ENCODE results near the gene ELAVL1. TPM values are rescaled to one million over a fixed set of nuclear protein-coding genes. Genes with fewer than 3 reads are reported as not detected.

Gene ELAVL1
- polyA plus RNA-seq, 1 of the 3 experiments (the other 2 are of a cell fraction) = 49.6 TPM

DNA sequence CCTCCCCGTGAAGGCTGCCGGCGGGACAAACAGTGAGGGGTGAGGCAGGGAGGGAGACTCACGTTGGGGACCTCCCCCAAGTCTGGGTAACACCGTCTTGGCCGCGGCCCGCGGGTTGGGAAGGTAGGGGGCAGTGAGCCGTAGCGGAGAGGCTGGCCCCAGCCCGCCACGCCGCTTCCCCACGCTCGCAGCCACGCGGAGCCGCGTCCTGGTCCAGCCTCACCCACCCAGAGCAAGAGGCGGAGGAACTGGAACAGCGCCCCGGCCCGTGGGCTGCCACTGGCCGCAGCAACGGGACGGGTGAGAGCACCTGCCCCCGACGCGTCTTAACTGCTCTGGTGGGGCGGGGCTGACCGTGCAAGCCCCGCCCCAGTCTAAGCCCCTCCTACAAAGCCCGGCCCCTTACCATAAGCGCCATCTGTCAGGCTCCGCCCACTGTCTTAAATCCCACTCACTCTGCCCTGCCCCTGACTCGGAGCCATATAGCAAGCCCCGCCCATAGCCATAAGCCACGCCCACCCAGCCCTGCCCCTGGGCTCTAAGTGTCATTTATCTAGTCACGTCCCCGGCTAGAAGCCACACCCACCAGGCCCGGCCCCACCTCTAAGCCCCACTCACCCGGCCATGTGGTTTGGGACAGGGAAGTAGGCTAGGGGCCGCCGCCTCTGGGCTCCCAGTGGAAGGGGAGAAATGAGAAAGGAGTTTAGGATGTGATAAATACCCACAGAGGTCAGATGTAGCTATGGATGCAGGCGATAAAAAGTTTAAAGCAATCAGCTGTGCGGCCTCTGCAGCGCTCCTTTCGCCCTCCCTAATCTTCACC lies 45.0 kb upstream of the ELAVL1 start:
- 20% methylated on average over 16 of the region's 49 CpGs for WGBS (ENCODE audit: low lambda C conversion rate)
- Histone ChIP-seq H3K9me2 (no peaks in the 10 kb centered on the region), H3K9ac (no peak overlapping the region), H3K27ac (ENCODE audit: low read depth in 2 of 2, low read length in 1 of 2) (no peak overlapping the region), H3K27me3 (ENCODE audit: insufficient read depth) (no peaks in the 10 kb centered on the region; the same call in 1 of the 2 replicates), H3K4me2 (peak overlapping the region; percentile 41), H4K20me1 (ENCODE audit: insufficient read depth) (no peaks in the 10 kb centered on the region), H3K9me3 (no peaks in the 10 kb centered on the region), H3K4me3 (ENCODE audit: low read depth in 2 of 2, low read length in 1 of 2) (peak overlapping the region in 1 of 2 experiments; percentile 46; a peak in 2 of 4 replicates), H2AFZ (ENCODE audit: low read depth) (peak overlapping the region; percentile 41; the same call in 1 of the 2 replicates), H3F3A (replicated peaks; ENCODE audit: insufficient read depth) (no peaks in the 10 kb centered on the region), H3K4me1 (ENCODE audit: control insufficient read depth in 1 of 2, insufficient read depth in 2 of 2, low read depth in 1 of 2, low read length in 1 of 2) (peaks cover 0 to 4% of the 10 kb centered on the region in 2 experiments; a peak in 1 of 4 replicates), H3K79me2 (ENCODE audit: insufficient read depth) (no peaks in the 10 kb centered on the region), H3K36me3 (replicated peaks in 1 of 2; ENCODE audit: control insufficient read depth in 1 of 2, insufficient read depth in 2 of 2, low read length in 1 of 2) (no peaks in the 10 kb centered on the region)
- DNase-seq = peak; percentile 98
- ChIA-PET CTCF (no interaction called here), POLR2A (no interaction called here)
- no peak for TF ChIP-seq RAD21 (IDR thresholded peaks at IDR 0.05; ENCODE audit: low read length)
- no peak for TF ChIP-seq RXRA (IDR thresholded peaks at IDR 0.05; ENCODE audit: borderline replicate concordance, low read depth)
- no peak for TF ChIP-seq GATA2 (CRISPR knock-in tag; IDR thresholded peaks at IDR 0.05)
- TF ChIP-seq, protein P1, sequence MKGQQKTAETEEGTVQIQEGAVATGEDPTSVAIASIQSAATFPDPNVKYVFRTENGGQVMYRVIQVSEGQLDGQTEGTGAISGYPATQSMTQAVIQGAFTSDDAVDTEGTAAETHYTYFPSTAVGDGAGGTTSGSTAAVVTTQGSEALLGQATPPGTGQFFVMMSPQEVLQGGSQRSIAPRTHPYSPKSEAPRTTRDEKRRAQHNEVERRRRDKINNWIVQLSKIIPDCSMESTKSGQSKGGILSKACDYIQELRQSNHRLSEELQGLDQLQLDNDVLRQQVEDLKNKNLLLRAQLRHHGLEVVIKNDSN (IDR thresholded peaks at IDR 0.05; ENCODE audit: borderline replicate concordance, low read depth) = no peak
- TF ChIP-seq, protein P2, sequence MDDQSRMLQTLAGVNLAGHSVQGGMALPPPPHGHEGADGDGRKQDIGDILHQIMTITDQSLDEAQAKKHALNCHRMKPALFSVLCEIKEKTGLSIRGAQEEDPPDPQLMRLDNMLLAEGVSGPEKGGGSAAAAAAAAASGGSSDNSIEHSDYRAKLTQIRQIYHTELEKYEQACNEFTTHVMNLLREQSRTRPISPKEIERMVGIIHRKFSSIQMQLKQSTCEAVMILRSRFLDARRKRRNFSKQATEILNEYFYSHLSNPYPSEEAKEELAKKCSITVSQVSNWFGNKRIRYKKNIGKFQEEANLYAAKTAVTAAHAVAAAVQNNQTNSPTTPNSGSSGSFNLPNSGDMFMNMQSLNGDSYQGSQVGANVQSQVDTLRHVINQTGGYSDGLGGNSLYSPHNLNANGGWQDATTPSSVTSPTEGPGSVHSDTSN (IDR thresholded peaks at IDR 0.05) = peak; percentile 55
- no peak for TF ChIP-seq CHD2 (IDR thresholded peaks at IDR 0.05; ENCODE audit: low read length, partially characterized antibody)
- TF ChIP-seq ELF1 (IDR thresholded peaks at IDR 0.05) = no peak
- TF ChIP-seq NFIC (IDR thresholded peaks at IDR 0.05; ENCODE audit: borderline replicate concordance) = no peak
- peak; percentile 88 for TF ChIP-seq MXI1 (IDR thresholded peaks at IDR 0.05; ENCODE audit: low read depth, low read length)

DNA sequence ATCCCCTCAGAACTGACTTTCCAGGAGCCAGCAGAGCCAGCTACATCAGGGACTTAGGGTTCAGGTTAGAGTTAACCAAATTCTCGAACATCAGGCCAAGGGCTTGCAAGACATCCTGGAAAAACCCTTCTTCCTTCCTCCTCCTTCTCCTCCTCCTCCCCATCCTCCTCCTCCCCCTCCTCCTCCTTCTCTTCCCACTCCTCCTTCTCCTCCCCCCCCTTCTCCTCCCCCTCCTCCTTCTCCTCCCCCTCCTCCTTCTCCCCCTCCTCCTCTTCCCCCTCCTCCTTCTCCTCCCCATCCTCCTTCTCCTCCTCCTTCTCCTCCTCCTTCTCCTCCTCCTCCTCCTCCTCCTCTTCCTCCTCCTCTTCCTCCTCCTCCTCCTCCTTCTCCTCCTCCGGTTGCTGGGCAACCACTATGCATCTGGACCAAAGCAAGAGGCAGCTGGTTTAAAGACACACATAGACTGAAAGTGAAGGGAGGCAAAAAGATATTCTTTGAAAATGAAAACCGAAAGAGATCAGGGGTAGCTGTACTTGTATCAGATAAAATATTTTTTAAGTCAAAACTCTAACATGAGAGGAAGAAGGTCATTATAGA lies 41.2 kb upstream of the ELAVL1 start:
- no peaks in the 10 kb centered on the region for H4K20me1 ChIP-seq (ENCODE audit: insufficient read depth)
- TF ChIP-seq, protein P3, sequence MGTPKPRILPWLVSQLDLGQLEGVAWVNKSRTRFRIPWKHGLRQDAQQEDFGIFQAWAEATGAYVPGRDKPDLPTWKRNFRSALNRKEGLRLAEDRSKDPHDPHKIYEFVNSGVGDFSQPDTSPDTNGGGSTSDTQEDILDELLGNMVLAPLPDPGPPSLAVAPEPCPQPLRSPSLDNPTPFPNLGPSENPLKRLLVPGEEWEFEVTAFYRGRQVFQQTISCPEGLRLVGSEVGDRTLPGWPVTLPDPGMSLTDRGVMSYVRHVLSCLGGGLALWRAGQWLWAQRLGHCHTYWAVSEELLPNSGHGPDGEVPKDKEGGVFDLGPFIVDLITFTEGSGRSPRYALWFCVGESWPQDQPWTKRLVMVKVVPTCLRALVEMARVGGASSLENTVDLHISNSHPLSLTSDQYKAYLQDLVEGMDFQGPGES (IDR thresholded peaks at IDR 0.05; ENCODE audit: low read depth, low read length) = no peak
- TF ChIP-seq ELF1 (IDR thresholded peaks at IDR 0.05) = no peak
- no peak for TF ChIP-seq POLR2AphosphoS5 (IDR thresholded peaks at IDR 0.05; ENCODE audit: low read depth, low read length)
- no peak for TF ChIP-seq RXRA (IDR thresholded peaks at IDR 0.05; ENCODE audit: borderline replicate concordance, low read depth)
- no peak for TF ChIP-seq YY1 (IDR thresholded peaks at IDR 0.05; ENCODE audit: low read depth)
- POLR2A ChIA-PET = no interaction called here
- H3K79me2 ChIP-seq (ENCODE audit: insufficient read depth) = no peaks in the 10 kb centered on the region
- no peaks in the 10 kb centered on the region for H3F3A ChIP-seq (replicated peaks; ENCODE audit: insufficient read depth)
- no peak overlapping the region for H3K27ac ChIP-seq (ENCODE audit: low read depth in 2 of 2, low read length in 1 of 2)
- no peaks in the 10 kb centered on the region; the same call in 1 of the 2 replicates for H3K27me3 ChIP-seq (ENCODE audit: insufficient read depth)
- no peak overlapping the region for H3K4me2 ChIP-seq
- no peak overlapping the region for H3K9ac ChIP-seq
- no peaks in the 10 kb centered on the region for H3K36me3 ChIP-seq (replicated peaks in 1 of 2; ENCODE audit: control insufficient read depth in 1 of 2, insufficient read depth in 2 of 2, low read length in 1 of 2)
- no peak for DNase-seq
- peaks cover 0 to 4% of the 10 kb centered on the region in 2 experiments; a peak in 1 of 4 replicates for H3K4me1 ChIP-seq (ENCODE audit: control insufficient read depth in 1 of 2, insufficient read depth in 2 of 2, low read depth in 1 of 2, low read length in 1 of 2)
- WGBS (ENCODE audit: low lambda C conversion rate) = 27% methylated on average over 3 of the region's 3 CpGs
- no peak overlapping the region for H2AFZ ChIP-seq (ENCODE audit: low read depth)
- CTCF ChIA-PET = interaction anchor here (1.1 to 1.6 kb wide), 3 partner anchors 18 to 112 kb away, joined by 3 to 7 read pairs (median 4); no protein-coding TSS in a partner anchor
- no peaks in the 10 kb centered on the region for H3K9me3 ChIP-seq
- H3K4me3 ChIP-seq (ENCODE audit: low read depth in 2 of 2, low read length in 1 of 2) = no peak overlapping the region
- no peaks in the 10 kb centered on the region for H3K9me2 ChIP-seq

Data from SK-N-SH (cell line).